CD14-positive monocyte (primary cell): ENCODE results near the gene HVCN1. TPM values are rescaled to one million over a fixed set of nuclear protein-coding genes. Genes with fewer than 3 reads are reported as not detected.

Experiments used
- DNase-seq, 3 donors: peaks; one replicate each; pipeline ENCODE4 v3.0.0-alpha.2; 2011 to 2022
- H2AFZ ChIP-seq: 2 replicates; pipeline ENCODE4 v1.6.0; 2012; ENCODE audit warnings: mild to moderate bottlenecking, low read depth, low read length, inconsistent platforms; ENCODE audit not compliant: insufficient read depth, poor library complexity, severe bottlenecking
- H3K27ac ChIP-seq, 2 donors: 1 replicate in 1 of 2; 2 replicates in 1 of 2; pipeline ENCODE4 v1.5.1; 2012 to 2013; ENCODE audit warnings: low read length in 2 of 2, control low read depth in 1 of 2, inconsistent platforms in 1 of 2, low read depth in 1 of 2, mild to moderate bottlenecking in 1 of 2
- H3K27me3 ChIP-seq, 2 donors: one replicate each; pipeline versions ENCODE4 v1.6.0 to v1.6.1; 2011 to 2013; ENCODE audit warnings: low read length in 2 of 2; ENCODE audit not compliant: control insufficient read depth in 2 of 2, insufficient read depth in 2 of 2
- H3K36me3 ChIP-seq, 2 donors: replicated peaks in 1 of 2; 1 replicate in 1 of 2; 2 replicates in 1 of 2; pipeline versions ENCODE4 v1.5.1 to v1.6.1; 2012 to 2013; ENCODE audit warnings: low read length in 2 of 2, control low read depth in 1 of 2, inconsistent platforms in 1 of 2, mild to moderate bottlenecking in 1 of 2; ENCODE audit not compliant: insufficient read depth in 2 of 2, control insufficient read depth in 1 of 2
- H3K4me1 ChIP-seq, 2 donors: 1 replicate in 1 of 2; 2 replicates in 1 of 2; pipeline versions ENCODE4 v1.5.1 to v1.6.1; 2012 to 2013; ENCODE audit warnings: low read length in 2 of 2, control low read depth in 1 of 2, inconsistent platforms in 1 of 2, mild to moderate bottlenecking in 1 of 2, moderate library complexity in 1 of 2; ENCODE audit not compliant: insufficient read depth in 2 of 2, control insufficient read depth in 1 of 2
- H3K4me2 ChIP-seq: replicated peaks from 2 replicates; pipeline ENCODE3; 2012; ENCODE audit warnings: low read length, moderate library complexity, mild to moderate bottlenecking; ENCODE audit not compliant: poor library complexity, severe bottlenecking; ENCODE audit errors: extremely low read depth
- H3K4me3 ChIP-seq, 3 experiments: fragments of 200-600 bp in 1 of 3; sonication (generic) in 1 of 3; replicated peaks in 1 of 3; 1 replicate in 2 of 3; 2 replicates in 1 of 3; pipeline ENCODE4 v1.5.1; 2011 to 2013; ENCODE audit warnings: low read length in 3 of 3, mild to moderate bottlenecking in 3 of 3, control low read depth in 2 of 3, low read depth in 2 of 3, inconsistent platforms in 1 of 3, moderate library complexity in 1 of 3
- H3K79me2 ChIP-seq: 2 replicates; pipeline ENCODE4 v1.6.0; 2012; ENCODE audit warnings: mild to moderate bottlenecking, control low read depth, inconsistent platforms, low read length, moderate library complexity; ENCODE audit not compliant: insufficient read depth
- H3K9ac ChIP-seq: 2 replicates; pipeline ENCODE4 v1.6.0; 2017; ENCODE audit warnings: low read length, mild to moderate bottlenecking; ENCODE audit not compliant: insufficient read depth, poor library complexity, severe bottlenecking
- H3K9me3 ChIP-seq, 2 donors: replicated peaks in 1 of 2; 1 replicate in 1 of 2; 2 replicates in 1 of 2; pipeline versions ENCODE4 v1.5.1 to v1.6.1; 2012 to 2013; ENCODE audit warnings: low read length in 2 of 2, control low read depth in 1 of 2; ENCODE audit not compliant: control insufficient read depth in 1 of 2, insufficient read depth in 1 of 2
- H4K20me1 ChIP-seq: 2 replicates; pipeline ENCODE4 v1.6.0; 2012; ENCODE audit warnings: mild to moderate bottlenecking, low read length, control low read depth, moderate library complexity; ENCODE audit not compliant: insufficient read depth
- H3K27ac Mint-ChIP-seq, 7 donors: one replicate each; pipeline ENCODE4 v1.8.0; 2020; ENCODE audit warnings: mild to moderate bottlenecking in 7 of 7, mixed read lengths in 7 of 7, moderate library complexity in 6 of 7, inconsistent platforms in 2 of 7
- H3K27me3 Mint-ChIP-seq, 3 donors: one replicate each; pipeline ENCODE4 v1.8.0; 2021 to 2022; ENCODE audit warnings: low read depth in 3 of 3, mild to moderate bottlenecking in 3 of 3, mixed read lengths in 3 of 3, moderate library complexity in 3 of 3, inconsistent platforms in 1 of 3
- H3K36me3 Mint-ChIP-seq, 2 donors: one replicate each; pipeline ENCODE4 v1.8.0; 2020; ENCODE audit warnings: mixed read lengths in 2 of 2, inconsistent platforms in 1 of 2, mild to moderate bottlenecking in 1 of 2
- H3K4me1 Mint-ChIP-seq: one replicate; pipeline ENCODE4 v1.8.0; 2020; ENCODE audit warnings: mild to moderate bottlenecking, mixed read lengths
- H3K4me3 Mint-ChIP-seq, 2 donors: one replicate each; pipeline ENCODE4 v1.8.0; 2020; ENCODE audit warnings: mild to moderate bottlenecking in 2 of 2, mixed read lengths in 2 of 2, moderate library complexity in 1 of 2
- H3K9me3 Mint-ChIP-seq, 7 donors: one replicate each; pipeline ENCODE4 v1.8.0; 2020 to 2022; ENCODE audit warnings: mixed read lengths in 7 of 7, mild to moderate bottlenecking in 6 of 7, moderate library complexity in 6 of 7, inconsistent platforms in 2 of 7
- CTCF ChIP-seq: fragments of 200-600 bp; IDR thresholded peaks from one replicate; pipeline ENCODE4 v1.8.0; 2022; ENCODE audit warnings: antibody characterized with exemption, mild to moderate bottlenecking
- WGBS: methylation state at CpG from one replicate; pipeline ENCODE4 v1.1.5; 2013; ENCODE audit warnings: missing lambda C conversion rate; ENCODE audit not compliant: insufficient coverage; 5-methylcytosine and 5-hydroxymethylcytosine counted together
- intact Hi-C, 2 donors: fragments of 100-400 bp; cut with micrococcal nuclease; formaldehyde crosslinking; loops; one replicate each; pipeline versions ENCODE4 v1.15.0 to v1.15.1; 2023
- polyA plus RNA-seq, 3 donors: library from polyadenylated mRNA; depleted of rRNA in 1 of 3; unstranded in 2 of 3; stranded (reverse) in 1 of 3; fragments of 300-500 nt in 2 of 3; fragments of >200 nt in 1 of 3; fragmentation: Illumina TruSeq in 2 of 3; gene quantifications; 1 replicate in 2 of 3; 2 replicates in 1 of 3; pipeline ENCODE4 v1.2.3, GENCODE V29; 2012 to 2021

Gene HVCN1
- polyA plus RNA-seq, 3 donors = 119 to 167 (median 121) TPM

DNA sequence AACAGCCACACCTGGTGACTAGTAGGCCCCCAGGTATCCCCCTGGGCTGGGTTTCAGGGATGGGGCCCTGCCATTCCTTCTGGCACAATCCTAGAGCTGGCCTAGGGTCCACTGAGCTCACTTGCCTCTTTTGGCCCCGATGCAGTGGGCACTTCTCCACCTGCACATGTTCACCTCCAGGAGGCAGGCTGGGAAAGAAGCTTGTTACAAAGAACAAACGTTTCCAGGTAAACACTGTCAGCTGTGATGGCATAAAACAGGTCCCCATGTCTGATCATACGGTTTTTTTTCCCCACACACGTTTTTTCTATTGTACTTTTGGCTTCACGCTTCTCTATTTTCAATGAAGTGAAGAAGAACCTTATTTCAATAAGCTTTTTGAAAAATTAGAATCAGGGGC lies 15.8 kb upstream of the HVCN1 start:
- Mint-ChIP-seq H3K4me1 (peaks cover 6% of the 10 kb centered on the region), H3K27ac (no peak overlapping the region), H3K27me3 (peaks cover 0 to 3% (median 2%) of the 10 kb centered on the region in 3 donors), H3K4me3 (no peak overlapping the region), H3K36me3 (peaks cover 2 to 6% of the 10 kb centered on the region in 2 donors), H3K9me3 (peaks cover 0 to 3% (median 0%) of the 10 kb centered on the region in 7 donors)
- H3K4me1 ChIP-seq = peaks cover 0 to 3% of the 10 kb centered on the region in 2 donors
- DNase-seq = no peak
- H3K27me3 ChIP-seq = no peaks in the 10 kb centered on the region
- intact Hi-C loops = no loop called here
- no peak overlapping the region for H3K4me3 ChIP-seq
- no peak overlapping the region for H2AFZ ChIP-seq
- no peaks in the 10 kb centered on the region for H4K20me1 ChIP-seq
- no peak for TF ChIP-seq CTCF
- no peak overlapping the region for H3K9ac ChIP-seq
- WGBS = 39% methylated on average over 2 of the region's 5 CpGs
- H3K4me2 ChIP-seq = no peak overlapping the region
- H3K27ac ChIP-seq = no peak overlapping the region
- H3K79me2 ChIP-seq = no peaks in the 10 kb centered on the region
- H3K9me3 ChIP-seq = no peaks in the 10 kb centered on the region
- no peaks in the 10 kb centered on the region for H3K36me3 ChIP-seq

- H3K4me1 ChIP-seq = peaks cover 3 to 8% of the 10 kb centered on the region in 2 donors
- no peak overlapping the region for H3K4me3 ChIP-seq
- H3K9ac ChIP-seq = no peak overlapping the region
- no peaks in the 10 kb centered on the region for H3K79me2 ChIP-seq
- 100% methylated on average over 1 of the region's 5 CpGs for WGBS
- H3K4me2 ChIP-seq = no peak overlapping the region
- no peaks in the 10 kb centered on the region for H3K36me3 ChIP-seq
- Mint-ChIP-seq H3K27ac (no peak overlapping the region), H3K4me1 (peaks cover 10% of the 10 kb centered on the region), H3K4me3 (no peak overlapping the region), H3K9me3 (peaks cover 0 to 3% (median 0%) of the 10 kb centered on the region in 7 donors), H3K27me3 (peaks cover 0 to 3% (median 2%) of the 10 kb centered on the region in 3 donors), H3K36me3 (peaks cover 2 to 6% of the 10 kb centered on the region in 2 donors)
- H3K9me3 ChIP-seq = no peaks in the 10 kb centered on the region
- no peaks in the 10 kb centered on the region for H3K27me3 ChIP-seq
- H3K27ac ChIP-seq = no peak overlapping the region
- DNase-seq = no peak
- no peak overlapping the region for H2AFZ ChIP-seq
- intact Hi-C loops = no loop called here
- no peaks in the 10 kb centered on the region for H4K20me1 ChIP-seq
- TF ChIP-seq CTCF = no peak
Observed at GRCh38 chr12:110704231-110704630, 15.3 kb upstream of the HVCN1 start.
